ENCODE data around the gene WDR20. TPM values are rescaled to one million over a fixed set of nuclear protein-coding genes. Genes with fewer than 3 reads are reported as not detected.

WDR20 gene
- total and polyA plus RNA-seq, 7 donors: 11.4 to 26.8 (median 20.6) TPM

GRCh38 chr14:102200690-102201352, 61.1 kb downstream of the WDR20 start:
- Histone ChIP-seq H3K27ac (no peak overlapping the region), H3K4me1 (peaks cover 27% of the 10 kb centered on the region), H3K4me3 (no peak overlapping the region), H3K36me3 (ENCODE audit: insufficient read depth in 1 of 2, low read depth in 1 of 2) (peaks cover 0 to 56% of the 10 kb centered on the region in 2 donors), H3K9me3 (no peaks in the 10 kb centered on the region), H3K27me3 (ENCODE audit: insufficient read depth in 3 of 3, low read length in 2 of 3) (no peaks in the 10 kb centered on the region)
- no peak for DNase-seq
- TF ChIP-seq CTCF (IDR thresholded peaks at IDR 0.05): no peak
- intact Hi-C loops (cut with DNase I): no loop called here
- peak in 2 of 4 donors; percentile 20 to 22 for ATAC-seq
- 56 to 81% (median 62%) methylated on average over 9 of the region's 9 CpGs for WGBS, 3 donors

GRCh38 chr14:102201353-102201738, 61.6 kb downstream of the WDR20 start:
- WGBS, 3 donors: 91 to 92% (median 91%) methylated on average over 9 of the region's 9 CpGs

GRCh38 chr14:102201776-102202175, 62.1 kb downstream of the WDR20 start:
- no peaks in the 10 kb centered on the region for H3K27me3 ChIP-seq (ENCODE audit: insufficient read depth in 3 of 3, low read length in 2 of 3)
- no peak overlapping the region for H3K27ac ChIP-seq
- intact Hi-C loops (cut with DNase I): no loop called here
- peaks cover 0 to 57% of the 10 kb centered on the region in 2 donors for H3K36me3 ChIP-seq (ENCODE audit: insufficient read depth in 1 of 2, low read depth in 1 of 2)
- no peak overlapping the region for H3K4me3 ChIP-seq
- ATAC-seq: no peak
- WGBS, 3 donors: 62 to 92% (median 80%) methylated on average over 3 to 4 of the region's 4 CpGs
- no peaks in the 10 kb centered on the region for H3K9me3 ChIP-seq
- DNase-seq: no peak
- no peak for TF ChIP-seq CTCF (IDR thresholded peaks at IDR 0.05)
- H3K4me1 ChIP-seq: peaks cover 18% of the 10 kb centered on the region

More at GRCh38 chr14:102201353-102201738, 61.6 kb downstream of the WDR20 start:
- no peak for TF ChIP-seq CTCF (IDR thresholded peaks at IDR 0.05)
- no peak for ATAC-seq
- H3K4me3 ChIP-seq: no peak overlapping the region
- H3K9me3 ChIP-seq: no peaks in the 10 kb centered on the region
- no peaks in the 10 kb centered on the region for H3K27me3 ChIP-seq (ENCODE audit: insufficient read depth in 3 of 3, low read length in 2 of 3)
- H3K27ac ChIP-seq: no peak overlapping the region
- no peak for DNase-seq
- H3K36me3 ChIP-seq (ENCODE audit: insufficient read depth in 1 of 2, low read depth in 1 of 2): peaks cover 0 to 57% of the 10 kb centered on the region in 2 donors
- H3K4me1 ChIP-seq: peaks cover 22% of the 10 kb centered on the region
- intact Hi-C loops (cut with DNase I): no loop called here

GRCh38 chr14:102202944-102203343, 63.2 kb downstream of the WDR20 start:
- intact Hi-C loops (cut with DNase I): no loop called here
- TF ChIP-seq CTCF (IDR thresholded peaks at IDR 0.05): no peak
- H3K36me3 ChIP-seq (ENCODE audit: insufficient read depth in 1 of 2, low read depth in 1 of 2): peaks cover 0 to 51% of the 10 kb centered on the region in 2 donors
- no peak overlapping the region for H3K27ac ChIP-seq
- DNase-seq: no peak
- no peak overlapping the region for H3K4me3 ChIP-seq
- no peaks in the 10 kb centered on the region for H3K27me3 ChIP-seq (ENCODE audit: insufficient read depth in 3 of 3, low read length in 2 of 3)
- H3K4me1 ChIP-seq: peaks cover 7% of the 10 kb centered on the region
- no peaks in the 10 kb centered on the region for H3K9me3 ChIP-seq
- 86 to 89% (median 87%) methylated on average over 3 of the region's 3 CpGs for WGBS, 3 donors
- ATAC-seq: no peak

GRCh38 chr14:102203382-102203781, 63.7 kb downstream of the WDR20 start:
- intact Hi-C loops (cut with DNase I): no loop called here
- Histone ChIP-seq H3K27me3 (ENCODE audit: insufficient read depth in 3 of 3, low read length in 2 of 3) (no peaks in the 10 kb centered on the region), H3K9me3 (no peaks in the 10 kb centered on the region), H3K4me1 (peaks cover 7% of the 10 kb centered on the region), H3K4me3 (no peak overlapping the region), H3K27ac (no peak overlapping the region), H3K36me3 (ENCODE audit: insufficient read depth in 1 of 2, low read depth in 1 of 2) (peaks cover 0 to 48% of the 10 kb centered on the region in 2 donors)
- DNase-seq (no peak), ATAC-seq (peak in 2 of 4 donors; percentile 16 to 19)
- 55 to 73% (median 60%) methylated on average over 6 of the region's 6 CpGs for WGBS, 3 donors
- TF ChIP-seq CTCF (IDR thresholded peaks at IDR 0.05): no peak

All from psoas muscle (tissue), 8 donors.